Lower leg skin (tissue), 3 donors: Measurements from ENCODE around the gene SPEG.

Experiments
- POLR2A ChIP-seq, 2 donors: fragments of 450-650 bp; IDR thresholded peaks; one replicate each; pipeline ENCODE4 v1.6.1; 2016 to 2017; ENCODE audit warnings: antibody characterized with exemption in 2 of 2, mild to moderate bottlenecking in 1 of 2, moderate library complexity in 1 of 2
- TF ChIP-seq, protein P1 (sequence below), 3 donors: fragments of 450-650 bp; IDR thresholded peaks; one replicate each; pipeline ENCODE4 v1.5.1; 2016; ENCODE audit warnings: antibody characterized with exemption in 3 of 3, mild to moderate bottlenecking in 3 of 3, moderate library complexity in 2 of 3

DNA sequence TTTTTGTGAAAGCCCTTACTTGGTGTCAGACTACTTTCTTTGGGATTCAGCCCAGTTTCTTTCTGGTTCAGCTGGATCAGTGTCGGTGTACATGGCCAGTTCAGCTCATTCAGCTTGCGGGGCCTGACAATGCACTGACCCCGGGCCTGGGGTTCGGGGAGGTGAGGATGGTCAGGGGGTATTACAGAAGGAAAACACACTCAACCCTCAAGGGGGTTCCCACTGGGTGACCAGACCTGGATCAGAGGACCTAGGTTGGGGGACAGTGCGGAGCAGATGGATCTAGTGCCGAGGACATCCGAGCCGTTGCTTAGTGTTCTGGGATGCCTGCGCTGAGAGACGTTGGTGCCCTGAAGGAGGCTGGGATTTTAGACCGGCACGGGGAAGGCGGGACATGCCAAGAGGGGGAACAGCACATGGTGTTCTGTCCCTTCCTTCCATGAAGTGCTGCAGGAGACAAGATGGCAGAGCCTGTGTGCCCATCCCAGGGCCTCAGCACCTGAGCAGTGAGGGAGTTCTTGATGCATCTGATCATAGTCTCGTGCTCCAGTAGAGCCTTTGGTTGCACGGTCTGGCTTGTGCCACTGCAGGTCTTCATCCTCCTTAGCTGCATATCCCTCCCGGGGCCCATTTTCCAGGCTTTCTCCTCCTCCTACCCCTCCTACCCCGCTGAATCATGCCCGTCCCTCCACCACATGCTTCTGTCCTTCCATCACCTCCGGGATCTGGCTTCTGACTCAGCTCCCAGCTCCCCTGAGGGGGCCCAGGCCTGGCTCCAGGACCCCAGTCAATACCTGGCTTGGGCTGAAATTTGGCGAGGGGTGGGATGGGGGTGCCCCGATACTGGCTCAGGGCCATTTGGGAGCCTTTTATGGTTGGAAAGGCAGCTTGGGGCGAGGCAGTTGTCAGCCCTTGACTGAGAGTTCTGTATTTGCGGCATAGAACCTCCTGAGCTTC is 18.0 kb downstream of the SPEG start:
- TF ChIP-seq, protein P1, sequence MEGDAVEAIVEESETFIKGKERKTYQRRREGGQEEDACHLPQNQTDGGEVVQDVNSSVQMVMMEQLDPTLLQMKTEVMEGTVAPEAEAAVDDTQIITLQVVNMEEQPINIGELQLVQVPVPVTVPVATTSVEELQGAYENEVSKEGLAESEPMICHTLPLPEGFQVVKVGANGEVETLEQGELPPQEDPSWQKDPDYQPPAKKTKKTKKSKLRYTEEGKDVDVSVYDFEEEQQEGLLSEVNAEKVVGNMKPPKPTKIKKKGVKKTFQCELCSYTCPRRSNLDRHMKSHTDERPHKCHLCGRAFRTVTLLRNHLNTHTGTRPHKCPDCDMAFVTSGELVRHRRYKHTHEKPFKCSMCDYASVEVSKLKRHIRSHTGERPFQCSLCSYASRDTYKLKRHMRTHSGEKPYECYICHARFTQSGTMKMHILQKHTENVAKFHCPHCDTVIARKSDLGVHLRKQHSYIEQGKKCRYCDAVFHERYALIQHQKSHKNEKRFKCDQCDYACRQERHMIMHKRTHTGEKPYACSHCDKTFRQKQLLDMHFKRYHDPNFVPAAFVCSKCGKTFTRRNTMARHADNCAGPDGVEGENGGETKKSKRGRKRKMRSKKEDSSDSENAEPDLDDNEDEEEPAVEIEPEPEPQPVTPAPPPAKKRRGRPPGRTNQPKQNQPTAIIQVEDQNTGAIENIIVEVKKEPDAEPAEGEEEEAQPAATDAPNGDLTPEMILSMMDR (IDR thresholded peaks at IDR 0.05): no peak
- no peak for TF ChIP-seq POLR2A (IDR thresholded peaks at IDR 0.05)
